Esophagus squamous epithelium (tissue), 5 donors: Measurements from ENCODE around the gene F8A1. TPM values are rescaled to one million over a fixed set of nuclear protein-coding genes. Genes with fewer than 3 reads are reported as not detected.
"Not testable (repeated sequence)": the region's sequence is repeated elsewhere in the genome, so short reads cannot be mapped to it uniquely, and the experiment has no call there.

Experiments used
- DNase-seq: peaks from one replicate; lab custom pipeline; 2025; lab: John Stamatoyannopoulos, UW
- H3K27ac ChIP-seq, 4 donors: fragments of 200-600 bp; sonication (generic); one replicate each; pipeline ENCODE4 v1.5.1; 2016 to 2019; ENCODE audit warnings: mild to moderate bottlenecking in 1 of 4
- H3K27me3 ChIP-seq, 4 donors: fragments of 200-600 bp; sonication (generic); 1 replicate in 3 of 4; 2 replicates in 1 of 4; pipeline versions ENCODE4 v1.5.1 to v1.6.0; 2017 to 2021; ENCODE audit warnings: antibody characterized with exemption in 1 of 4
- H3K36me3 ChIP-seq, 3 donors: fragments of 200-600 bp; sonication (generic); one replicate each; pipeline ENCODE4 v1.5.1; 2016 to 2019
- H3K4me1 ChIP-seq, 3 donors: fragments of 200-600 bp; sonication (generic); one replicate each; pipeline ENCODE4 v1.5.1; 2017 to 2019
- H3K4me3 ChIP-seq, 4 donors: fragments of 200-600 bp; sonication (generic); 1 replicate in 3 of 4; 2 replicates in 1 of 4; pipeline ENCODE4 v1.5.1; 2016 to 2019; ENCODE audit warnings: mild to moderate bottlenecking in 2 of 4, moderate library complexity in 1 of 4
- H3K9me3 ChIP-seq, 3 donors: fragments of 200-600 bp; sonication (generic); one replicate each; pipeline ENCODE4 v1.5.1; 2016 to 2019
- CTCF ChIP-seq, 6 experiments: fragments of 450-650 bp in 4 of 6; fragments of 200-600 bp in 2 of 6; sonication (generic) in 2 of 6; IDR thresholded peaks; one replicate each; pipeline ENCODE4 v1.5.1; 2016 to 2019; ENCODE audit warnings: antibody characterized with exemption in 6 of 6, mild to moderate bottlenecking in 4 of 6, moderate library complexity in 4 of 6
- POLR2A ChIP-seq, 4 donors: fragments of 450-650 bp; IDR thresholded peaks; one replicate each; pipeline ENCODE4 v1.6.1; 2017; ENCODE audit warnings: antibody characterized with exemption in 4 of 4, mild to moderate bottlenecking in 4 of 4, moderate library complexity in 3 of 4
- WGBS, 2 donors: methylation state at CpG; one replicate each; pipeline ENCODE4 v1.1.5; 2018; 5-methylcytosine and 5-hydroxymethylcytosine counted together
- intact Hi-C: fragments of 100-400 bp; cut with DNase I; formaldehyde crosslinking; loops from one replicate; pipeline ENCODE4 v1.15.0; 2022
- total RNA-seq, 4 donors: library from RNA; depleted of rRNA; stranded (reverse); fragments of >200 nt; gene quantifications; one replicate each; pipeline ENCODE4 v1.1.0, GENCODE V29; 2016
- donor health status: DM: yes; HTN: yes; CAD: no.

The F8A1 gene
- total RNA-seq, 4 donors from 2014 or later, result 0.35 to 13.7 (median 3.8) TPM

- H3K4me1 ChIP-seq, H3K27me3 ChIP-seq, intact Hi-C loops, H3K36me3 ChIP-seq, H3K27ac ChIP-seq, H3K4me3 ChIP-seq, DNase-seq, H3K9me3 ChIP-seq: not testable (repeated sequence)
- no CpG with 5 or more reads among the region's 62 CpGs for WGBS, 2 donors
Observed at GRCh38 chrX:154886789-154887221, 650 bp downstream of the F8A1 start.

- Histone ChIP-seq H3K4me3 (no peak overlapping the region), H3K27ac (no peak overlapping the region), H3K9me3 (no peaks in the 10 kb centered on the region), H3K27me3 (no peaks in the 10 kb centered on the region), H3K36me3 (no peaks in the 10 kb centered on the region), H3K4me1 (no peaks in the 10 kb centered on the region)
- 23 to 62% methylated on average over 1 of the region's 1 CpG for WGBS, 2 donors
- DNase-seq, result no peak
- TF ChIP-seq CTCF (IDR thresholded peaks at IDR 0.05), result no peak
- TF ChIP-seq POLR2A (IDR thresholded peaks at IDR 0.05), result no peak
- intact Hi-C loops, result no loop called here
Observed at GRCh38 chrX:154890990-154891639, 5.0 kb downstream of the F8A1 start.

- no peak for TF ChIP-seq CTCF (IDR thresholded peaks at IDR 0.05)
- TF ChIP-seq POLR2A (IDR thresholded peaks at IDR 0.05), result no peak
- no peak overlapping the region for H3K4me3 ChIP-seq
- no peaks in the 10 kb centered on the region for H3K4me1 ChIP-seq
- DNase-seq, result no peak
- H3K27me3 ChIP-seq, result no peaks in the 10 kb centered on the region
- no peaks in the 10 kb centered on the region for H3K36me3 ChIP-seq
- intact Hi-C loops, result no loop called here
- WGBS, 2 donors, result 71 to 100% methylated on average over 1 of the region's 1 CpG
- H3K27ac ChIP-seq, result no peak overlapping the region
- no peaks in the 10 kb centered on the region for H3K9me3 ChIP-seq
Observed at GRCh38 chrX:154892296-154892695, 6.1 kb downstream of the F8A1 start.

- intact Hi-C loops, result no loop called here
- no peaks in the 10 kb centered on the region for H3K9me3 ChIP-seq
- H3K27ac ChIP-seq, result no peak overlapping the region
- no peak for DNase-seq
- no peaks in the 10 kb centered on the region for H3K27me3 ChIP-seq
- H3K4me3 ChIP-seq, result no peak overlapping the region
- TF ChIP-seq POLR2A (IDR thresholded peaks at IDR 0.05), result no peak
- TF ChIP-seq CTCF (IDR thresholded peaks at IDR 0.05), result no peak
- 85 to 98% methylated on average over 4 to 8 of the region's 8 CpGs for WGBS, 2 donors
- no peaks in the 10 kb centered on the region for H3K4me1 ChIP-seq
- H3K36me3 ChIP-seq, result no peaks in the 10 kb centered on the region
Observed at GRCh38 chrX:154900323-154900722, 14.2 kb downstream of the F8A1 start.

GRCh38 chrX:154902408-154902807 is 16.3 kb downstream of the F8A1 start:
- Histone ChIP-seq H3K4me3 (no peak overlapping the region), H3K4me1 (no peaks in the 10 kb centered on the region), H3K27ac (no peak overlapping the region), H3K9me3 (no peaks in the 10 kb centered on the region), H3K36me3 (no peaks in the 10 kb centered on the region), H3K27me3 (no peaks in the 10 kb centered on the region)
- intact Hi-C loops, result no loop called here
- no peak for DNase-seq
- TF ChIP-seq POLR2A (IDR thresholded peaks at IDR 0.05), result no peak
- TF ChIP-seq CTCF (IDR thresholded peaks at IDR 0.05), result no peak
- 47 to 67% methylated on average over 1 of the region's 1 CpG for WGBS, 2 donors

GRCh38 chrX:154908821-154909220 is 22.7 kb downstream of the F8A1 start:
- no peak for DNase-seq
- no peak overlapping the region for H3K27ac ChIP-seq
- intact Hi-C loops, result no loop called here
- no peak overlapping the region for H3K4me3 ChIP-seq
- TF ChIP-seq CTCF (IDR thresholded peaks at IDR 0.05), result no peak
- no peak for TF ChIP-seq POLR2A (IDR thresholded peaks at IDR 0.05)
- 81 to 100% methylated on average over 2 to 3 of the region's 3 CpGs for WGBS, 2 donors
- H3K36me3 ChIP-seq, result no peaks in the 10 kb centered on the region
- H3K27me3 ChIP-seq, result no peaks in the 10 kb centered on the region
- H3K4me1 ChIP-seq, result no peaks in the 10 kb centered on the region
- no peaks in the 10 kb centered on the region for H3K9me3 ChIP-seq

DNA sequence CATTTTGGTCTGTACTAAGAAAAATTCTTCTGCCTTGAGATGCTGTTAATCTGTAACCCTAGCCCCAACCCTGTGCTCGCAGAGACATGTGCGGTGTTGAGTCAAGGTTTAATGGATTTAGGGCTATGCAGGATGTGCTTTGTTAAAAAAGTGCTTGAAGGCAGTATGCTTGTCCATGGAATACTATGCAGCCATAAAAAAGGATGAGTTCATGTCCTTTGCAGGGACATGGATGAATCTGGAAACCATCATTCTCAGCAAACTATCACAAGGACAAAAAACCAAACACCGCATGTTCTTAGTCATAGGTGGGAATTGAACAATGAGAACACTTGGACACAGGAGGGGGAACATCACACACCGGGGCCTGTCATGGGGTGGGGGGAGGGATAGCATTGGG is 23.9 kb downstream of the F8A1 start:
- H3K27ac ChIP-seq, intact Hi-C loops, H3K9me3 ChIP-seq, H3K4me1 ChIP-seq, DNase-seq, H3K36me3 ChIP-seq, H3K4me3 ChIP-seq, H3K27me3 ChIP-seq: not testable (repeated sequence)
- WGBS, 2 donors, result 94 to 95% methylated on average over 2 to 4 of the region's 4 CpGs

- WGBS, 2 donors, result 84 to 86% methylated on average over 4 to 8 of the region's 11 CpGs
- H3K36me3 ChIP-seq, H3K27ac ChIP-seq, H3K9me3 ChIP-seq, intact Hi-C loops, H3K4me1 ChIP-seq, H3K4me3 ChIP-seq, H3K27me3 ChIP-seq, DNase-seq: not testable (repeated sequence)
Observed at GRCh38 chrX:154910528-154910927, 24.4 kb downstream of the F8A1 start.
